HG02678 (cell line): Measurements from ENCODE around the gene MAGEB17.
A peak's percentile ranks its signal among the peaks of the same experiment; 100 is the strongest.
"Not testable (repeated sequence)": the region's sequence is repeated elsewhere in the genome, so short reads cannot be mapped to it uniquely, and the experiment has no call there.

Source experiments
- ATAC-seq: cut with Tn5 transposase; IDR thresholded peaks from one replicate; pipeline ENCODE4 v1.9.1; 2021; ENCODE audit warnings: mild to moderate bottlenecking, moderate library complexity; ENCODE audit not compliant: unreplicated experiment

The MAGEB17 gene, protein sequence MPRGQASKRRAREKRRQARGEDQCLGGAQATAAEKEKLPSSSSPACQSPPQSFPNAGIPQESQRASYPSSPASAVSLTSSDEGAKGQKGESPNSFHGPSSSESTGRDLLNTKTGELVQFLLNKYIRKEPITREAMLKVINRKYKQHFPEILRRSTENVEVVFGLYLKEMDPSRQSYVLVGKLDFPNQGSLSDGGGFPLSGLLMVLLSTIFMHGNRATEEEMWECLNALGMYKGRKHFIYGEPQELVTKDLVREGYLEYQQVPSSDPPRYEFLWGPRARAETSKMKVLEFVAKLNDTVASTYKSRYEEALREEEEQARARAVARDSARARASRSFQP

DNA sequence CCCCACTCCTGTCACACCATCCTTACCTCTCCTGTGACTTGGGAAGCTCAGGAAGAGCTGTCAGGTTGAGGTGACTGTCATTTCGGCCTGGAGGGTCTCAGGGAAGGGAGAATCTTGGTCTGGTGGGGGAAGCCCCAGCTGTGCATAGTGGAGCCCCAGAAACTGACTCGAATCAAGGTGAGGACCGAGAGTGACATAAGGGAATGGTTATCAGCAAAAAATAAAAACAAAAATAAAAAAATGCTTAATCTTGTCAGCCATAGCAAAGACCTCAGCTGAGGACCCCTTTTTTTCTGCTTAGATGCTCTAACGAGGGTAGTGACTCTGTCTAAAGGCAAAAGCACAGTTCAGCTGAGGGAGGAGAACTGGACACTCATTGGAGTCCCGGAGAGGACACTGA is at the start of gene MAGEB17:
Gene MAGEB17 (plus strand): TSS at position 301 of the 400 bp plus-strand sequence. CDS start 2,902 bp downstream, outside the sequence.
- ATAC-seq: no peak

DNA sequence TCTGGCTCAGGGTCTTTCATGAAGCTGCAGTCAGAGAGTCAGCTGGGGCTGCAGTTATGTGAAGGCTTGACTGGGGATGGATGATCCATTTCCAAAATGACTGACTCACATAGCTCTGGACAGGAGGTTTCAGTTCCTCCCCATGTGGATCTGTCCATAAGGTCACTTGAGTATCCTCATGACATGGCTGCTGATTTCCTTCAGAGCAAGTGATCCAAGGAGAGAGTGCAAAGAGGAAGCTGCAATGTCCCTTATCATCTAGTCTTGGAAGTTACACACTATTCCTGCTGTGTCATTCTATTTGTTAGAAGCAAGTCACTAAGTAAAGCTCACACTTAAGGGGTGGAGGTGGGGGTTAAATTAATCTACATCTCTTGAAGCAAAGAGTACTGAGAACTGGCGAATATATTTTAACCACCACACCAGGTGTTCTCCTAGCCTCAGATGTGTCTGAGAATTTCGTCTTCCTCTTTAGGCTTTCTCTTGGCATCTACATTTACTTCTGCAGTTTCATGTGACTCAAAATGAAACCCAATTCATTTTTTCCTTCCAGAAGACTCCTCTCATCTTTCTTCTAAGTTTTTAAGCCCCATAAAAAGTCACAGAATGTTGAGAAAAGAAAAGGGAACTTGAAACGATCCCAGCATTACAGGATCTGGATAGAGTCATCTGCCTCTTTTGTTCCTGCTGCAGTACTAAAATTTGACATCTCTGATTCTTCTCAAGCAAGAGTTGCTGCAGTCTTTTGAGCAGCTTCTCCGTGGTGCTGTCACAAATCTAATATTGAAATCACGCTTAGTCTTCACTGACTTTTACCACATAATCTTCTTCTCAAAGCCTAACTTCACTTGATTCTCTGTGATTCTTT is 47.7 kb upstream of the MAGEB17 start:
- peak; percentile 89 for ATAC-seq

DNA sequence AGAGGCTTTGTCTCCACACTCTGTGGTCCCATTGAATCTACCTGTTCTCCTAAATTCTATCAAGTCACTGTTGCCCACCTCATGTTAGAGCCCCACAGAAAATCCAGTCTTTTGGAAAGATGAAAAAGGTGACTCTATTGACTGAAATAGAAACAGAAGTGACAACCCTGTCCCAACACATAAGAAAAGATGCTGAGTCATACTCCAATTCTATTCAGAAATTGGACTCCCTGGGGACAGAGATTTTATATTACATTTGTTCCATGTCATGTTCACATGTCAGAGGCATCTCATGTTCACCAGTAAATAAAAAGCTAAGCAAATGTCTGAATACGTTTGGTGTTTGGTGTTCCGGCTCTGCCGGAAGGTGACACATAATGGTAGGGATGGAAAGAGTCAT is 46.9 kb upstream of the MAGEB17 start:
- no peak for ATAC-seq

DNA sequence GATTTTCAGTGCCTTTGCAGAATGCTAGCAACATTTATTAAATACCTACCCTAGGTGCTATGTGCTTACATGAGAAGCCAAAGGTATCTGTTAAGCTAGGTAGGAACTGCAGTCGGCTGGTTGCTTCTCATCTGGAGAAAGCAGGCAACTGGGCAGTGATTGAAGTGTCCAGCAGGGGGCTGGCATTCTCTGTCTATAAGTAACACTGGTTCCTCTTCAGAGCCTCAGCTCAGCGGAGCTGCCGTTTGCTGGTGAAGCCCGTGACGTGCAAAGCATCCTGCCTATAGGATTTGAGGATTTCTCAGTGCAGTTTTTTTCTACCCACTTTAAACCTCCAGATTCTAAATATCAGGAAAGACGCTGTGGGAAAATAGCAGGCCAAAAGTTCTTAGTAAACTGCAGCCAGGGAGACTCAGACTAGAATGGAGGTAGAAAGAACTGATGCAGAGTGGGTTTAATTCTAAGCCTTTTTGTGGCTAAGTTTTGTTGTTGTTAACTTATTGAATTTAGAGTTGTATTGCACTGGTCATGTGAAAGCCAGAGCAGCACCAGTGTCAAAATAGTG is 44.0 kb upstream of the MAGEB17 start, which contains the start of gene GRPR:
Gene GRPR (plus strand): TSS at position 344 of the 565 bp plus-strand sequence. CDS start 389 bp downstream, outside the sequence.
- ATAC-seq: peak; percentile 67

DNA sequence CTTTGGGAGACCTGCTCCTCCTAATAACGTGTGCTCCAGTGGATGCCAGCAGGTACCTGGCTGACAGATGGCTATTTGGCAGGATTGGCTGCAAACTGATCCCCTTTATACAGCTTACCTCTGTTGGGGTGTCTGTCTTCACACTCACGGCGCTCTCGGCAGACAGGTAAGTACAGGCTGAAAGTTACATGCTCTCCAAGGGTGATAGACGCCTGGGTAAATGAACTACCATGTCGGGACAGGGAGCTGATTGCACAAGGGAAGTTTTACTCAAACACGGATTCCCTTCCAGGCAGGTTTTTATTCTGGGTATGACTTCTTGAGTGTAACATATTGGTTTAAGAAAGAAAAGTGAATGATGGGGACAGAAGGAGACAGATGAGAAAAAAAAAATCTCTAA is 43.1 kb upstream of the MAGEB17 start:
- no peak for ATAC-seq

DNA sequence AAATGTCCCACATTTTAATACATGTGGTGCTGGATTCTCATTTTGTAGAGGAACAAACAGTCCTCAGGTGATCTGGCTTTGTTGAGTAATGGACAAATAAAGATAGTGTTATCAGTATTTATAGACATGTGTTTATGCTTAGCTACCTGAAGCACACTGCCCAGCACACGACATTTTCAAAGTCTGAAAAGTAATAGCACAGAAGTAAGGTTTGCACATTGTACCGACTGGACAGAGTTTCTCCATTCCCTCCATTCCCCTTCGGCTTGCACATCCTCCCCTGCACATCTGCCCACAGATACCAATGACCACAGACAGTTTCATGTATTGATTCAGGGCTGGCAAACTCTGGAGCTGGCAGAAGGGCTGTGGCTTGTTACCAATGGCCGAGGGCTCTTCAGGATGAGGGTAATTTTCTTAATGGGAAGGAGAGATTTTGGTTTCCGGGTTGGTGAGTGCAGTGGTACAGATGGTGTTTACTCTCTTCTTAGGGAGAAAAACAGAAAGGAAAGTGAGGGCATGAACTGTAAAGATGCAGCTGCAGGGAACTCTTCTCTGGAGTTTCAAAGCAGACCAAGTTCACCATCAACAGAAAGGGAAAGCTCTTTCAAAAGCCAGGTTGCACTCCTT is 41.6 kb upstream of the MAGEB17 start:
- ATAC-seq: no peak

DNA sequence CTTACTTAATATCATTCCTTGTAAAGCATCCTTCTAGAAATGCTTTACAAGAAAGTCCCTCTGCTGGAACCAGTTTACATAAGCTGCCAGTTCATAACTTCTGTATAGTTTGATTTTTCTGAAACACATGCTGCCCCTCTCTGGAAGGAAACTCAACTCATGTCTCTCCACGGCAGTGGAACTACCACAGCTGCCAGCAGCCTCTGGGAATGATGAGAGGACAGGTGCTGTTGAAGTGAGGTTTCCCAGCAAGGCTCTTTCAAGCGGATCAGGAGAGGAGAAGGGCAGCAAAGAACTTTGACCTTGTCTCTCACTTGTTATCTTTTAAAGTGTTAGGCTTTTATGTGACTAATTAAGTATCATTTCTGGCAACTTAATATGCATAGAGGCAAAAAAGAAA is 36.6 kb upstream of the MAGEB17 start:
- no peak for ATAC-seq

DNA sequence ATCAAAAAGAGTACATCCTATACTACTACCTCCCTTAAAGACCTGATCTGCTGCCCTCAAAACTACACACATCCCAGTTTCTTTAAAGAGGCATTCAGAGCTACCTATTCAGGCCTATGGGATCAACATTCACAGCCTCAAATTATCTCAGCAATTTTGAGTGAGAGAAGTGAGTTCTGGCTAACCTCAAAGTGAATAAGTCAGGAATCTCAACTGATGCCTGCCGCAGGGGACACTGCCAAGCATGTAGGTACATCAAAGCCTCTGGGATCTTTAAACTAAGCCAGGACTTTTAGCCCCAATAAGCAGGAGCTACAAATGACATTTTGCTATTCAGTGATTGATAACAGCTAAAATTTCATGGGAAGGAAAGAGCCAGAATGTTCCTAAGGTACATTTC is 32.3 kb upstream of the MAGEB17 start:
- no peak for ATAC-seq

DNA sequence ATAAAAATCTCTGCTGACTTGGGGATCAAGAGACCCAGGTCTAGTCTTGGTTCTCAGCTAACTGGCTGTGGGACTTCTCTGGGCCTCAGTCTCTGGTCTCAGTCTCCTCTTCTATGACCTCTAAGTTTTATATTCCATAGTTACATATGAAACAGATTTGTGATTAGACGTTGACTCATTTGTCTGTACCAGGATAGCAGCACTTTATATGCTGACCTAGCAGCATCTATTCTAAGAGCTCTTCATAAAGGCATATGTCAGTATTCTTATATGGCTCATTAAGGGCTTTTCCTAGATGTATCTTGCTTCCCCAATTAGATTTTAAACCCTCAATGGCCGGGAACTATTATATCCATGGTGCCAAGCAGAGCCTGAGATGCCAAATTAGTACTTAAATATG is 31.2 kb upstream of the MAGEB17 start:
- ATAC-seq: no peak

DNA sequence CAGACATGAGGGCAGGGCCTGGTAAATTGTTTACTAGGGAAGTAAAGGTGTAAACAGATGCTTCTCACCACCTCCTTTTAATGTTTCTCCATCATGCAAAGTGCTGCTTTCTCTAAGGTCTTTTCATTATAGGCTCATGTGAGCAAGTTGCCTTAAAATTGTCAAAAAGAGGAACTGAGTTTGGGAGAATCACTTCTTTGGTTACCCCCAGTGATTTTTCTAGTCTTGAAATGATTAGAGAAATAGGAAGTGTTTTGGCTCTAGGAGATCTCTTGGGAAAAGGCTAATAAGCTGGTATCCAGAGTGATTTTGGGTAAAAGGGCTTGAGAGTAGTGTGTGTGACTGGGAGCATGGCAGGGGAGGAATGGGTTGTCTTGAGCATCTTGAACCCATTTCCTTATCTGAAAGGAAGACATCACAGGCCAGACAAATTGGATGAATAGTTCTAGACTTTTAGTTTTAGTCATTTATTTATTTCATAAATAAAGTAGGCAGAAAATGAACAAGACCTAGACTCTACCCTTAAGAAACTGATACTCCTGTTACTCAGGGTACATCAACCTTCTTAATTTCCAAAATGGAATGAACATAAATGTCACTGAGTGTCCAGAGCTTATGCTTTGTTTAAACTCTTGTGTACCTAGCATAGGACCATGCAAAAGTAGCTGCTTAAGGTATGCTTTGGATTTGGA is 29.7 kb upstream of the MAGEB17 start:
- ATAC-seq: peak; percentile 74

DNA sequence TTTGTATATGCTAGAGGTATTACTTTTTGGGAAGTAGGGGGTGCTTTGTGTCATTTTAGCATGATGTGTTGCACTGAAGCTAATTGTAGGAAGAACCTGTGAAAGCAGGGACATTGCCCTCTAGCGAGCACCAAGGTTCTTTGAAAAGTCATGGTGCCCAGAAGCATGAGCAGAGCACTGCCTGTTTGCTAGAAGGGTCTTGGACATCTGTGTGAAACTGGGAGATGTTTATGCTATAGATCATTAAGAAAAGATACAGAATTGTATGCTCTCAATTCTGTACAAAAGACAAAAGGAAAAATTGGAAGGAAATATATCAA is 29.2 kb upstream of the MAGEB17 start:
- ATAC-seq: peak; percentile 53

DNA sequence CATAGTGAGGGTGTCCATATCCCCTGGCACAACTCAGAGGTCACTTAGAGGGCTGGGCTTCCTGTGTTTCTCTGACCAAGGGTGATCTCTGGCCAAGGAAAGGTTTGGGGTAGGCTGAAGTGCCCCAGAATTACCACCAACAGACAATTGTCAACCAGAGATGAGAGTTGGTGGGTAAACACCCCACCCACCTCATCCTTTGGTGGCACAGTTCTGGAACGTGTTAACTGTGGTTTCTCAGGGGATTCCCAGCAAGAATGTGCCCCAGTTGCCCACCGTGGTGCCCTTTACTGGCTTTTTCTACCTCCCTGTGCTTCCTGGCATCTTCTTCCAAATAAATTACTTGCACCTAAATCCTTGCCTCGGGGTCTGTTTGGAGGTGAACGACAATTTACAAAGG is 26.8 kb upstream of the MAGEB17 start:
- no peak for ATAC-seq

DNA sequence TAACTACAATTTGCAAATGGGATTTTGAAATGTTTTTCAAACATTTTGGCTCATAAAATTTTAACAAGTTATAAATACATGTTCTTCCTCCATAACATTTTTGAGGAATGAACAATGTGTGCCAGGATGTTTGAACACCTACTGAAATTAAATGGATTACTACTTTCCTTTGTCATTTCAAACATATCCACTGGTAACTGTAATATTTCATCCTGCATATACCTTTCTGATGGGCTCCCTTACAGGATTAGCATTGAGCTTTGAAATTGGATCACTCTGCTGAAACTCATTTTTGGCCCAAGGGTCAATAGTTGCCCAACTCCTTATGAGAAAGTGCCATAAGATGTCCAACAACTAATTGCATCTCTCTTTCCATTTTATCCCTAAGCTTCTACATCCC is 26.3 kb upstream of the MAGEB17 start:
- no peak for ATAC-seq

DNA sequence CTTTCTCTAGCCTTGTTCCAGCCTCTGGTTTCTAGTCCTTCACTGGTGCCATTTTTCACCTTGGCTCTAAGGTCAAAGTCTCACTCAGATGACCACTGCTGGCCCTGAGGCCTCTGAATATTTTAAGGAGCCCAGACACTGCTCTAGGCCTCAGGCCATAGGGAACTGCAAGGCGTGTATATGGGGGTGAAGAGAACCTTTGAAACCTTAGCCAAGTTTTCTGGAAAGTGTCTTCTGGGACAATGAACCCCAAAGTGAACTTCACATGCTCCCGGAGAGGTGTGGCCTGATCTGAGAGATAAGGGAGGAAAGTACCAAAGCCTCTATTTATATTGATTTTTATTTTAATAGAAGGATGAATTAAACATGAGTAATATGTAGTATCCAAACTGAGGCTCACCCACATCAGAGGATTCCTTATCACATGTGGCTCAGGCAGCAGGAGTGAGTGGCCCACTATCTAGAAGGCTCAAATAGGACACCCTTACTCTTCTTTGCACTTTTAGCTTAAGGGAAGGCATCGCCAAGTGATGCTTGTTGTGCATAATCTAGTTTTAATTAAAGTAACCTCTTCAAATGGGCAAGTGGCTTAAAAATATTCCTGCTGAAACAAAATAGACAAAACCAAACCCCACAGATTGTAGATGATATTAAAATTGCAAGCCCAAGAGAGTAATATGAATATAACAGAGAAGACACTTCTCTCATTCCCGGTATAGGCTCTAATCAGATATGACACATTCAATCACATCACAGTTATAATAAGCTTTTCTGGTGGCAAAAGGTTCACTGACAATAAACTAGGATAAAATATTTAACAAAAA is 25.6 kb upstream of the MAGEB17 start:
- no peak for ATAC-seq

DNA sequence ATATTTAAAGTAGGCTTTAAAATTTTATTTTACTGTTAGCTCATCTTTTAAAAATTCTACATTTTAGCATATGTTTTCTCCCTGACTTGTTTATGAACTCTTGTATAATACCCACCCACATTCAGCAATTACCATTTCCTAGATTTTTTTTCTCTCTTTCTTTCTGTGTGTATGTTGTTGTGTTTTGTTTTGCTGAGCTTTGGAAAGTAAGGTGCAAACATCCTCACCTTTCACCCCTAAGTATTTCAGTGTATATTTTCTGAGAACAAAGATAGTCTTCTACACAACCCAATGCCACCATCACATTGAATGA is 25.1 kb upstream of the MAGEB17 start:
- no peak for ATAC-seq

DNA sequence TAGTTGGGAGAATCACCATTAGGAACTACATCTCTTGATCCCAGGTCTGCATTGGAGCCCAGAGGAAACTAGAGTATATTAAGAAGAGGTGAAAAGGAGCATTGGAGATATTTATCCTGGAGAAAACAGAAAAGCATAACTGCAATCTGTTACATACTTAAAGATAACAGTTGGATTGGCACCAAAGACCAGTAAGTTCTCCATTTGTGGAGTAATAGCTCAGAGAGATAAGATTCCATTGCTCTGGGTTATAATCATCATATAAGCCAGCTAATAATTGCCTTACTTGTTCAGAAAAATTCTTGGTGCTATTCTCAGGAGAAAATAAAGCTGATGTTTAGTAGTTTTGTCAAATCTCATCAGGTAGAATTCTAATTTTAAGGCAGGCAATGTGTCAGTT is 23.3 kb upstream of the MAGEB17 start:
- ATAC-seq: no peak

DNA sequence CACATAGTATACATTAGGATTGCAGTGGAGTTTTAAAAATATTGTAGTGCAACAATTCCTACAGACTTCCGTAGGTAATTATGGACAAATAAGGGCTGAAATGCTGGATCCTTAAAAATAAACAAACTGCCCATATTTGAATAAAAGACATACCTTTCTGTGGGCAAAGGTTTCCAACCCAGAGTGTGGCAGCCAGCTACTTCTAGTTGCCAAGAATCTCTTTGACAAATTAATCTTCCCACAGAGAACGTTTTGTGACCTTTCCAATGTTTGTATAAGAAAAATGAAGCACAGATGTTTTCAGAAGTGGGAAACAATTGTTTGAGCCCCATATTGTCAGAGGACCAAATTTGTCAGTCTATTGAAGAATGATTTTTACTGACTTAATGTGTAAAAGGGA is 22.9 kb upstream of the MAGEB17 start:
- ATAC-seq: no peak

DNA sequence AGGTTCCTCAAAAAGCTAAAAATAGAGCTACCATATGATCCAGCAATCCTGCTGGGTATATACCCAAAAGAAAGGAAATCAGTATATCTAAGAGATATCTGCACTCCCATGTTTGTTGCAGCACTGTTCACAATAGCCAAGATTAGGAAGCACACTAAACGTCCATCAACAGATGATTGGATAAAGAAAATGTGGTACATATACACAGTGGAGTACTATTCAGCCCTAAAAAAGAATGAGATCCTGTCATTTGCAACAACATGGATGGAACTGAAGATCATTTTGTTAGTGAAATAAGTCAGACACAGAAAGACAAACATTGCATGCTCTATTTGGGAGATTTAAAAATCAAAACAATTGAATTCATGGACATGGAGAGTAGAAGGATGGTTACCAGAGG is 22.2 kb upstream of the MAGEB17 start:
- ATAC-seq: not testable (repeated sequence)

DNA sequence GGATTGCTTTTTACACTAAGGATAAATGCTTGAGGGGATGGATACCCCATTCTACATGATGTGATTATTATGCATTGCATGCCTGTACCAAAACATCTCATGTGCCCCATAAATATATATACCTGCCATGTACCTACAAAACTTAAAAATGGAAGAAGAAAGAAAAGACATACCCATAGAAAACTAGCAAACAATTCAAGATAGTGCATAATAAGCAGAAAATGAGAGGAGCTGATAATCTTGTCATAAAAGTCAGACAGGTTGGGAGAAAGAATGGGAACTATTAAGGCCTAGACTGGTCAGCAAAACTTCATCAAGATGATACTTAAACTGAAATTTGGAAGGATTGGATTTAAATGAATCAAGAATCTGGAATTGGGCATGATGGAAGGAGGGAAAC is 21.6 kb upstream of the MAGEB17 start:
- no peak for ATAC-seq

DNA sequence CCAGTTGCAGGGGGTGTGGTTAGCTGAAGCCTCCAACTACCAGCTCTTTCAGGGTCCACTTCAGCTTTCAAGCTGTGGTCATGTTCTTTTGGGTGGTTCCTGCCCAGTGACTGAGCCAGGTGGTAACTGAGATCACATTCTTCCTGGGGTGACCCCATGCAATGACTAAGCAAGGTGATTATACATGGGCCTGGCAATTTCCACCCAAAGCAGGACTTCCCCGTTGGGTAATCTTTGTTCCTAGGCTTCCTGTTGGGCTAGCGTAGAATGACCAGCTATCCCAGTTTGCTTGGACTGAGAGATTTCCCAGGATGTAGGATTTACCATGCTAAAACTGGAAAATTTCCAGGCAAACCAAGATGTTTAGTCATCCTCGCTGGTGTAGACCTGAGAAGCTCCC is 18.4 kb upstream of the MAGEB17 start:
- no peak for ATAC-seq
